Effector CD8-positive, alpha-beta T cell (primary cell): ENCODE results near the gene RASAL2.
A peak's percentile ranks its signal among the peaks of the same experiment; 100 is the strongest.

Experiments
- DNase-seq: peaks from one replicate; lab custom pipeline; 2025; lab: John Stamatoyannopoulos, UW

The RASAL2 gene

DNA sequence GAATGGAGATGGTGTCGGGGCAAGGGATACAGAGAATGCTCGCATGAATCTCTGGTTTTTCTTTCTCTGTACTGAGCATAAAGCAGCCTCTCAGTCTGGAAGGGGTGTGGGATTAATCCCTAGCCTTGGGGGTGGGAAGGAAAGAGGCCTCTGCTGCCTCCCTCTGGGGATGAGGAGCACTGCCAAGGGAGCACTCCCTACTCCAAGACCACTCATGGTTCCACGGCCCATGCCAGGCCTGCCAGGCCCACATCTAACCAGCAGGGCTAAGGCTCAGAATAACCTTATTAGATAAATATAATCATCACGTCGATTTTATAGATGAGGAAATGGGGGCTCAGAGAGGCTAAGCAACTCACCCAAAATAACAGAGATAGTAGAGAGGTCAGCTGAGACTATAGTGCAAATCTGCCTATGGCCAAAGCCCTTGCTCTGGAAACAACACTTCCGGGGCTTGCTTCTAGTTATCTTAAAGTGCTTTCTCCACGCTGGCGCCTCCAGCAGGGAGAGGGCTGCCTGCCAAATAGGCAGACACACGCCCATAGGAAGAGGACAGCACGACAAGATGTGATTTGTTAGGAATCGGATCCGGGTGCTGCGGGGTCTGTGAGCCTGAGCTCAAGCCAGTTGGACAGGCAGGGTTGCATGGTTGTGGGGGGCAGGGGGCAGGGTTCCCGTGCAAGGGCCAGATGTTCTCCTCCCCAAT is 419.5 kb downstream of the RASAL2 start:
- no peak for DNase-seq

DNA sequence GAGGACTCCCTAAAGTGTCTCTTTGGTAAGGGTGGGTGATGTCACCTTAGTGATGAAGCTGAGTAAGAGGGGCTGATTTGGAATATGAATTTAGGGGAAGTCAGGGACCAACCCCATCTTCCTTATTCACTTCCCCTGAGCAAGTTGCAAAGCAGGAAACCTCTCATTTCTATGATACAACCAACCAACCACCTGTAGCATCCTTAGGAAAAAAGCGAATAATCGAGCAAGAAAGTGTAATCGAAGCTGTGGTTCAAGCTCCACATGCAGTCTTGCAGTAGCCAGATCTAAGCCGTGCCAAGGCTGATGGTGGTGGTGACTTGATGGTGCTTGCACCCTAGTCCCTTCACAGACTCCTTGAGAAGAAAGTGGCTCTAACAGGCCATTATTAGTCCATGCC is 422.2 kb downstream of the RASAL2 start:
- DNase-seq = no peak

DNA sequence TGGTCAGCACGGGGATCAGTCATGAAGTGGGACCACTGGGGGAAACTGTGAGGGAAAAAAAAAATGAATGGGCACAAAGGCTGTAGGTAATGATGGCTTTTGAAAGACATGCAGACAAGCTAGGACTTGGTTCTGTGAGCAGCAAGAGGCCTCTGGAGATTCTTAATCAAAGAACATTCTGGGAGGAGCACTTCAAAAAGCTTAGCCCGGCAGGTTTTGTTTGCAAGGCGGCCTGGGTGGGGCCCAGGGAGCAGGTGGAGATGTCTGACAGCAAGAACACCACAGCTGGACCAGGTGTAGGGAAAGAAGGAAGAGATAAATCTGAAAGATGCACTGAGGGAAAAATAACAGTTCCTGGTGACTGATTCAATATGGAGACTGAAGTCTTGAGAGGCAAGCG is 425.0 kb downstream of the RASAL2 start:
- DNase-seq = no peak

DNA sequence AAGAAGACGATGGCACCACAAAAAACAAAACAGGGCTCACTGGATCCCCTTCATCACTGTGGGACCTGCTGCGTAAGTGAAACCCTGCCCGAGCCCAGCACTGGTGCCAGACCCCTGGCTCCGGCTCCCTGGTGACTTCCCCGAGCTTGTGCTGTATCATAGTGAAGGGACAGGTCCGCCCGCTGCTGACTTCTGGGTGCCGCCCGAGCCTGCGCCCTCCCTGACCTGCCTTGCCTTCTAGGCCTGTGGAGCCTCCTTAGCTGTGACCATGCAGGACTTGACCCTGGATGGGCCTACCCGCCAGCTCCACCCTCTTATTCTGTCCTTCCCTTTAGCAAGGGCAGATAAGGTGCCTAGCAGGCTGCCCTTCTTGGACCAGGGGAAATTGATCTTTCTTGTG is 426.9 kb downstream of the RASAL2 start:
- DNase-seq = no peak

DNA sequence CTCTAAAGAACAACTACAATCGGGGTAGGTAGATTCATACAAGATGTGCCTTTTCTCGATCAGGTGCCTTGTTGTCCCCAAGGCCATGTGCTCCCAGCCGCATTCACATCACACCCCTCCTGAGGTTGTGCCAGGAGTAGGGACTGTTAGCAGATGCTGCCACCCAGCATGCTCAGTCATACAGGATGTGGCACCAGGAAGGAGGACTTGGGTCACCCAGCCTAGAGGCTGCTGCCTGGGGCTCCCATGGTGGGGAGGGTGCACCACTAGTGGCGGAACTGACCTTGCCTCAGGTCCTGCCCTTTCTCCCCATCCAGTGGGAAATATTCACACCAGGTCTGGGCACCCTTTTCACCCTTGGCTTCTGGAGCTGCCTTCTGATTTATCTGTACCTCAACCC is 427.3 kb downstream of the RASAL2 start:
- no peak for DNase-seq

DNA sequence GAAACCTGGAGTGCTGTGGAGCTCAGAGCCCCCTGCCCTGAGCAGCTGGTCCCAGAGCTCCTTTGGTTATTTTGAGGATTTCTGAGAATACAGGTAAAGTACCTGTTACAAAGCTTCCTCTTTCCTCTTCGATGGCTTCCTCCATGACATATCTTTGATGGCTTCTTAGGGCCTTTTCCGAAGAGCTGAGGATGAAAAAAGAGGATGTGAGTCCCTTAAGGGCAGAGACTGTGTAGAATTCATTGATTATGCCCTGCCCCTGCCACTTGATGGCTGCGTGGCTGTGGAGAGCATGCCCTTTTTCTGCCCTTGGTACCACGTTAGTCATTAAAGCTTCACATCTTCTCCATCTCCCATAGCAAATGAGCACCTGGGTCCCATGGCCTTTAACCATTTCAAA is 433.2 kb downstream of the RASAL2 start:
- DNase-seq = no peak

DNA sequence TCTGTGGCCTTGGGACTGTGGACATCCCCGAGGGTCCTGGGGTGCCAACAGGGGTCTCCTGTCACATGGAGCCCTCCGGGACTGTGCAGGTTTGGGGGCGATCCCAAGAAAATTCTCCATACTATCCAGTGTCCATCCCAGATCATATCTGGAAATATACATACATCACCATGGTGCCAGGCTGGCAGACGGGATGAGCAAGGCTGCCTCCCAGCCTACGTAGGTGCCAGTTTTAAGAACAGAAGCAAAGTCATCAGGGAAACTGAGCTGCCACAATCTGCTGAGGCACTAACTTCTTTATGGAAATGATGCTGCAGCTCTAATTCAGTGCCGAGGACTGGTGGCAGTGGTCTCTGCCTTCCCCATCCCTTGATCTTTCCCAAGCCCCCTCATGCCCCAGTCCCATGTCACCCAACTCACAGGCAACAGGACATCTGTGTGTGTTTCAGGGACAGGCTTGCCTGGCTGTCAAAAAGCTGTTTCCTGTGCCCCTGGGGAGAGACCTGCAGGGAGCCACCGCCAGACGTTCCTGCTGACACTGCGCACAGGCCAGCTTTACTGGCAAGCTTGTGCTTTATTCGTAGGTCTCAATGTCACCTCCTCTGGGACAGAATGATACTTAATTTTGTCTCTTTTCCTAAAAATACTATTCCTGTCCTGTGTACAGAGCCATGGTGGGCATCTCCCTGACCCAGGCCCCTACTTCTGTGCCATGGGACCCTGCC is 434.5 kb downstream of the RASAL2 start:
- no peak for DNase-seq

DNA sequence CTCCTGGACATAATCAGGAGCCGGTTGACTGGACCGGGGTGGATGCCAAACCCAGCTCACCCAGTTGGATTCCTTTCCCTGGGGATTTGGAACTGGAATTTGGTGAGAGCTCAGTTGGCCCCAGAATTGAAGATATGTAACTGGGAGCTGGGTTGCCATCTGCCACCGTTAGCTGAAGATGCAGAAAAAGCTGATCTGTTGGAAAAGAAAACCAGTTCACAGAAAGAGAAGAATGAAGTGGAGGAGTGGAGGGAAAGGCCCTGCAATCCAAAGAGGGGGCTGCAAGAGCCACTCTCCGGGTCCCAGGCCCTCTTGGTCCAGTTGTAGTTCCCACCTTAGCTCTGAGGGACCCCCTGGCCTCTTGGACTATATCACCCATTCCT is 435.0 kb downstream of the RASAL2 start:
- DNase-seq = no peak

DNA sequence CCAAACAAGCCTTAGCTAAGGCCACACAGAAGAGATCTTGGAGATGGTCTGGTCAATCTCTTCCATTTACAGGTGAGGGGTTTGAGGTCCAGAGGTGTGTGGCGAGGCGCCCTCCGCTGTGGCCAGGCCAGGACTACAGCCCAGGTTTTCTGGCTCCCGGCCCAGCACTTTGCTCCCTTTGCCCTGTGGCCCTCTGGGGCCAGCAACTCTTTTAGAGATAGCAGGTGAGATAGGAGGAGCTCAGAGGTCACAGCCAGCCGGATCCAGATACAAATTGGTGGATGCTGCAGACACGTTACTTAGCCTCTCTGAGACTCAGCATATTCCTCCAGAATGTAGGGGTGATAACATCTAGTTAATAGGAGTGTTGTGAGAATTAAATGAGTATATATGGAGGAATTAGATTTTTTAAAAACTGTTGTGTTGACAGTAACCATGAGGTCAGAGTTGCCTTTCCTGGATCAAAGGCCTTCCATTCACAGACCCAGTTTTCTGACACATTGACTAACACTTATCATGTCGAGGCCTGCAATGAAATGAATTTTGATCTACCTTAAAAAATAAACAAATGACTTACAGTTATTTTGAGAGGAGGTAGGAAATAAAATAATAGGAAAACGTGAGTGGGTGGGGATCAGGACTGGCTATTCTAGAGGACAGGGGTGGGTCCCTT is 435.6 kb downstream of the RASAL2 start:
- DNase-seq = no peak

DNA sequence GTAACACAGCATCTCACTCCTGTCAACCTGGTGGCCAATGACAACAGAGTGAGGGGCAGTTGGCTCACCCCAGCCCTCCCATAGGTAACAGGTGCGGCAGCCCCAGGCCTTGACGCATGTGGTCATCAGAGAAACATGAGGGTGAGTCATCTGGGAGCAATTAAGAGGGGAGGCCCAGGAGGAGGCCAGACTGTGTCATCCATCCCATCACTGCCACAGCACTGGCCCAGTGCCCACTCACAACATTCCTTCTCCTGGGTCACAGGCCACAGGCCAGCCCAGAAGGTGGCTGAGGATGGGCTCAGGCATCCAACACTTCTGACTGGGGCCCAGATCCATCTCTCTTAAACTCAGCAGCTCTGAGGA is 436.1 kb downstream of the RASAL2 start:
- no peak for DNase-seq

DNA sequence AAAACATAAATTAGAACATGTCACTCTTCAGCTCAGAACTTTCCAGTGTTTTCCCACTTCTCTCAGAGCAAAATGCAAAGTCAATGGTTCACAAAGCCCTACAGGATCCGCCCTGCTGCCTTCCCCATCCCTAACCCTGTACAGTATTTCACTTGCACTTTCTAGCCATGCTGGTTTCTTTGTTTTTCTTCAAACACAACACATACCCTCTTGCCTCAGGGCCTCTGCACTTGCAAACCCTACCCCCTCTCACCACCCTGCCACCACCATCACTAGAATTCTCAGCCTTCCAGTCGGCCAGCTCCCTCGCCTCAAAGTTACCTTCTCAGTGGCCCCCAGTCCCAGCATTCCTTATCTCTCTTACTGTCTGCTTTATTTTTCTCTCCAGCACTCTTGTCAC is 436.6 kb downstream of the RASAL2 start:
- no peak for DNase-seq

DNA sequence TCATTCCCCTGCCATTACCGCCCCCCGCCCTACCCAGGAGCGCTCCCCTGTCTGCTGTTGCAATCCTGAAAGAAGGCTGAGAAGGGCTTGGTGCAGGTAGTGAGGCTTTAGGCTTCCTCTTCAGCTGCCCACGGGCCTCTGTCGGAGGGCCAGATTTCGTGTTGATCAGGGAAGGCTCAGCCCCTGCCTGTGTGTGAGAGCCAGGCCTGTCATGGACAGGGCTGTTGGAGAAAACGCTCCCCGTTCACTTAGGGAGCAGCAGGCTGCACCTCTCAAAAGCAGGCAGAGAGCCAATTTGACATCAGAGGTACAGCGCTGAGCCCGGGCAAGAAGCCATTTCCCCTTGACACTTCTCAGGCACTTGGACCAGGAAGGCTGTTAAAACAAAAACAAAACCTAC is 438.0 kb downstream of the RASAL2 start:
- no peak for DNase-seq

DNA sequence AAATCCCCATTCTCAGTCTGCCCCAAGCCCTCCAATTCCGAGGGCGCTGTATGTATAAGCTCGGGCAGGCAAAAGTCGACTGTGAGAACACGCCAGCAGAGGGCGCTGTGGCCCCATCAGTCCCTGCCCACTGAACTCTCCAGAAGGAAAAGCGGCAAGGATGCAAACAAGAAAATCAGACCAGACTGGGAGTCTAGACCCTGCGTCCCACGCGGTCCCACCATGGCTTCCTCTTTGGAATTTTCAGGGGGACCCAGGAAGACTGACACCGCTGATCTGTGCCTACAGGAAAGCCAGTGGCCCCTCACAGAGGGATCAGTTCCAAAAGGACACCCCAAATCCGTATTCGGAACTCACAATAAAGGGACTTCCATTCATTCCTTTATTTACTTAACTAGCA is 438.5 kb downstream of the RASAL2 start:
- peak; percentile 59 for DNase-seq

DNA sequence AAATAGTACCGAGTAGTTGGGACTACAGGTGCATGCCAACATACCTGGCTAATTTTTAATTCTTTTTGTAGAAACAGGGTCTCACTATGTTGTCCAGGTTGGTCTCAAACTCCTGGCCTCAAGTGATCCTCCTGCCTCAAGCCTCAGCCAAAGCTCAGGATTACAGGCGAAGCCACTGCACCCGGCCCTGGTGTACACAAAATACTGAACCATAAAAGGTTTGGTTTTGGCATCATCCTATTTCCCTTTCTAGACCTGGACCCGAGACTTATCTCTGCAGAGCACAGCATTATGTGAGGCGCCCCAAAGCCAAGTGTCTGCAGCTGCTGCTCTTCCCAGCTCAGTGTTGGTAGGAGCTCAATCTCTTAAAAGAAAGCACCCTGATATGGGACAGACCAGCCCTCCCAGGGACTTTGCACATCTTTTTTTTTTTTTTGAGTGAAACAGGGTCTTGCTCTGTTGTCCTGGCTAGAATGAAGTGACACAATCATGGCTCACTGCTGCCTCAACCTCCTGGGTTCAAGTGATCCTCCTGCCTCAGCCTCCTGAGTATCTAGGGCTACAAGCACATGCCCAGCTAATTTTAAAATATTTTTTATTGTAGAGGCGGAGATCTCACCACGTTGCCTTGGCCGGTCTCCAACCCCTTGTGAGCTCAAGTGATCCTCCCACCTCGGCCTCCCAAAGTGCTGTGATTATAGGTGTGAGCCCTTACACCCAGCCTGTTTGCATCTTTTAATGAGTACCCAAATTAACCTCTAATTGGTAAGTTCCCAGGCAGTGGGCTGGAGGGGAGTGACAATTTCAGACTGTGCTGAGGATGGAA is 439.4 kb downstream of the RASAL2 start:
- DNase-seq = no peak
